Measurements from ENCODE around the gene FAHD2A. TPM values are rescaled to one million over a fixed set of nuclear protein-coding genes. Genes with fewer than 3 reads are reported as not detected.
"Not testable (repeated sequence)": the region's sequence is repeated elsewhere in the genome, so short reads cannot be mapped to it uniquely, and the experiment has no call there.

The FAHD2A gene
- total RNA-seq, 2 donors from 2014 or later: 31.0 to 39.8 TPM

DNA sequence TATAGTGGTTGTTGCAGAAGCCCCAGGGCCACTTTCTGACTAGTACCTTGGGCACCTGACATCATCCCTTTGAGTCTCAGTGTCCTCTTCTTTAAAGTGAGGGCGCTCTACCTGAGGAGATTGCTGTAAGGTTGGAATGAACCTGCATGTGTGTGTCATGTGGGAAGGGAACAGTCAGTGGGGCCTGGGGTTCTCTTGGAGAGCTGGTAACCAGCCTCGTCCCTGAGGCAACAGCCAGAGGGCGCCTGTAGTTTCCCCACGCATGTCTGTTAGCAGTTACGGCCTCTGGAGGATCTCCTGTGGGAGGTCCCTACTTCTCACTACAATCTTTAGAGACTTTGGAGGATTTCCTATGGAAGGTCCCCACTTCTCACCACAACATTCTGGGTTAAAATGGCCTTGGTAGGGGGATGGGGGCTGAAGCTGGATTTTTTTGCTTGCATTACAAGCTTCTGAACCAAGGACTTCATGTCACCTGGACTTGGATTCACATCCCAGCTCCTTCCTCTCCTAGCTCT, 755 bp downstream of the FAHD2A start:
- peak overlapping the region; percentile 96 for H3K27ac Mint-ChIP-seq
- DNase-seq (ENCODE audit: low spot score in 2 of 2): peak in 1 of 2 donors; percentile 22
- H3K9me3 Mint-ChIP-seq: not testable (repeated sequence)
- peaks cover 0 to 17% of the 10 kb centered on the region in 2 donors for H3K36me3 Mint-ChIP-seq
- ATAC-seq: peak; percentile 36

DNA sequence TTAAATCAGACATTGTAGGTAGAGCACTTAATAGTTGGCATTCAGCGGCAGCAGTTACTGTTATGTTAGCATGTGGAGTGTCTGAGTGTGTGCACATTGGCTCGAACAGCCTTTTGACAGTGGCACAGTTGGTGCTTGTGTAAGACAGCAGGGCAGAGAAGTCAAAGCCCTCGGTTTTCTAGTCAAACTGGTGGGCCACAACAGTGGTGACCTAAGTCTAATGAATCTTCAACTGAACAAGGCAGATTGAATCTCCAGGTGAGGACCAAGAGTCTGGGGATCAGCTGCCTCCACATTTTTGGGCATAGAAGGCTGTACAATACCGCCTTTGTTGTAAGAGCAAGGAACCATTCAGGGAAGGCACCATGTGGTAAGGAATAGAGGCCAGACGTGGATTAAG, 1.3 kb downstream of the FAHD2A start:
- ATAC-seq: not testable (repeated sequence)

DNA sequence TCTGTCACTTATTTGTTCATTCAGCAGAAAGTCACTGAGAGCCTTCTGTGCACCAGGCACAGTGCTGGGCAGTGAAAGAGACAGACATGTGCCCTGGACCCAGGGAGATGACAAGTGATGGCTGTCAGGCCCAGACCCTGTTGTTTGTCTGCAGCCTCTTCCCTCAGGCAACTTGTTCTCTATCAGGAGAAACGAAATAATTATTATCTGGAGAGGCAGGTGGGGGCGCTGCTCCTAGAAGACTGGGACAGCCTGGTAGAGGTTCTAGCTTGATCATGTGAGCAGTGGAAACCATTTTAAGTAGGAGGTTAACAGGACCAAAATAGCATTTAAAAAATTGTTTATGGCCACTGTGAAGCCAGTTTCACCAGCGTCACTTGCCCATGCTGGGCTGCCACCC, 2.2 kb downstream of the FAHD2A start:
- H3K9me3 Mint-ChIP-seq; ATAC-seq; H3K27ac Mint-ChIP-seq; DNase-seq (ENCODE audit: low spot score in 2 of 2): not testable (repeated sequence)
- peaks cover 0 to 17% of the 10 kb centered on the region in 2 donors for H3K36me3 Mint-ChIP-seq

More for the DNA sequence above, 1.3 kb downstream of the FAHD2A start:
- Mint-ChIP-seq H3K36me3 (peaks cover 0 to 17% of the 10 kb centered on the region in 2 donors), H3K27ac (peak overlapping the region in 1 of 2 donors; percentile 96)
- not testable (repeated sequence) for DNase-seq (ENCODE audit: low spot score in 2 of 2); H3K9me3 Mint-ChIP-seq

DNA sequence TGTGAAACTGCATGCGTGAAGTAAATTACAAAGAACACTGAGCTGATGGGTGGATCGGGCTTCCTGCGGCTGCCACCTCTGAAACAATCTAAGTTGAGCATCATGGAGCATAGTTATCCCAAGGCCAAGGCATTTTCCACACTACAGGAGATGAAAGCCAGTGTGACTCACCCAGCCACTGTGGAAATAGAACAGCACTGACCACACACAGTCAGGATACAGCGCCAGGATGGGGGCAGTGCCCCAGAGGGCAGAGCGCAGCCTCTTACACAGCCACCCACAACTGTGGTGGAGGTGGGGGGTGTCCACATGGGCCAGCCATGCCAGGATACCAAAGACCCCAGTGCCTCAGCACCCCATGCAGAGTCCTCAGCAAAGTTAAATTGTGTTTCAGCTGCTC, 8.7 kb downstream of the FAHD2A start:
- ATAC-seq; H3K36me3 Mint-ChIP-seq; H3K9me3 Mint-ChIP-seq; H3K27ac Mint-ChIP-seq; DNase-seq (ENCODE audit: low spot score in 2 of 2): not testable (repeated sequence)

DNA sequence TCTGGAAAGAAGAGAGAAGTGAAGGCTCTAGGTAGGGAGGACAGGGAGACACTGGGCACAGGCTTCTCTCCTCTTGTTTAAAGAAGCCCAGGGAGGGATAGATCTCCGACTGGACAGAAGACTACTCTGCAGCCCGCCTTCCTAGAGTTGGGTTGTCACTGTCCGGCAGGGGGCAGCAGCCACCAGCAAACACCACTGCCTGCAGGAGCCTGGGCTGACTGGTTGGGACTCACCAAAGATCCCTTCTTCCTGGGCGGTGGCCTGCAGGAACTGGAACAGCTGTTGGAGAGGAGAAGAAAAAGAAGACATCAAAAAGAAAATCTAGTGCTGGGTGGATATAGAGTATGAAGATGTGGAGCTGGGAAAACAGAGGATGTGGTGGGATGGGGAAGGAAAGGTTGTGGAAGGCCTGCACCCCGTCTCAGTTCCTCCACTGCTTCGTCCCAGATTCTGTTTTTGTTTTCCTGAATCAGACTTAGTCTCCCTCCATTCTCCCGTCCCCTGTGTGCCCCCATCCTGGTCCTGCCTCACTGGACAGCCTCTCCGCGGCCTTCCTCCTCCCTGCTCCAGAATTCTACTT, 11.6 kb downstream of the FAHD2A start:
- DNase-seq (ENCODE audit: low spot score in 2 of 2) (peak in 1 of 2 donors; percentile 68), ATAC-seq (peak; percentile 82 to 88)
- H3K27ac Mint-ChIP-seq, H3K9me3 Mint-ChIP-seq, H3K36me3 Mint-ChIP-seq: not testable (repeated sequence)

DNA sequence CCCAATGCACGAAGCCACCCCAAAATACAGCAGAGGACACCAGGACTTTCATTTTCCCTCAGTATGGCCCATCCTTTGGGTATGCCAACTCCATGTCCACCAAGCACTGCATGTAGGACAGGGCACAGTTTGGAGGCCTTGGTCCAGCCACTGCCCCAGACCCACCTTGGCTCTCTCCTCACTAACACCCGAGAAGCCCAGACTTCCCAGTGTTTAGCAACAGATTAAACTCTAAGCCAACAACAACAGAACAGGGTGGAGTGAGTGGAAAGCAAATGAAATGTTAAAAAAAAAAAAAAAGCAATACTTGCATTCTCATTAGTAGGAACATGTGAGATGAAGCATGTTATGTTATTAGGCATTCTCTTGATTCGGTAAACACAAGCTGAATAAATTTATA, 12.6 kb downstream of the FAHD2A start:
- not testable (repeated sequence) for DNase-seq (ENCODE audit: low spot score in 2 of 2); ATAC-seq; H3K27ac Mint-ChIP-seq; H3K36me3 Mint-ChIP-seq; H3K9me3 Mint-ChIP-seq

DNA sequence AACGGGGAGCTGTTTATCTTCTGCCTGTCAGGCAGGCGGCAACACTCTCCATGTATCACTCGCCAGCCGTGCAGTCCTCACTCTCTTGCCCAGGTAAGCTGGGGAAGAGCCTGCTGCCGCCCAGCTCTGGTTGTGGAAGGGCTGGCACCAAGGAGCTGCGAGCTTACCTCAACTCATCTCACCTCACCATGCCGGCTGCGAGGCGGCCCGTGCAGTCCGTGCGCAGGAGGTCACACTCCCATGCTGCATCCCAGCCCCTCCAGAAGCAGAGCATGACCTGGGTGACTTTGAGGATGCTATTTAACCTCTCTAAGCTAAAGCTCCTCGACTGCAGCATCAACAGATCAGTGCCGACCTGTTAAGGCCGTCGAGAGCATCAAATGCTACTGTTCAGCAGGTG, 13.1 kb downstream of the FAHD2A start:
- H3K9me3 Mint-ChIP-seq; DNase-seq (ENCODE audit: low spot score in 2 of 2); ATAC-seq; H3K27ac Mint-ChIP-seq; H3K36me3 Mint-ChIP-seq: not testable (repeated sequence)

DNA sequence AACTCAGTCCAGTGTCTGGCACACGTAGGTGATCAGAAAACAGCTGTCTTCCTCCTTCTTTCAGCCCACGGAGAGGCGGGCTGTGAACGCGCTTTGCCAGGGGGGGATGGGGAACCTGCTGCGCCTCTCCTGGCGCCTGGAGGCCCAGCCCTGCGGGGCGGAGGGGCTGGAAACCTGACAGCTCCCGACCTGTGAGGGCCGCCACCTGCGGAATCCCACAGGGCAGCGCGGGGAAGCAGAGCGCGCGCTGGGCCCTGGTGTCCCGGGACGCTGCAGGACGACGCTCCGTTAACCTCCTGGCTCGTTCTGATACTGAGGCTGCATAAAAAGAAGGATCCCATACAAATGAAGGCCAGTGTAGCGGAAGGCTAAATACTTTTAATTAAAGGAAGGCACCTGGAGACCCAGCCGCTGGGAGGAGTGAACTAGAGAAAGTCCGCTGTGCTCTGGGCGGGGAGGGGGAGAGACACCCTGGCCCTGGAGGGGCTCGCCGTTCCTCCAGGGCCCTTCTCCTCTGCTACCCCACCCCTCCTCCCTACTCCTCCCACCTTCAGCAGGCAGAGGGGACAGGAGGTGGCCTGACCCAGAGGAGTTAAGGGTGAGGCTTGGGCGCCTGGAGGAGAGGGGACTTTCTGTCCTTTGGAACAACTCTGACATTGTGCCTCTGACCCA, 24.8 kb downstream of the FAHD2A start:
- DNase-seq (ENCODE audit: low spot score in 2 of 2); H3K27ac Mint-ChIP-seq; ATAC-seq; H3K36me3 Mint-ChIP-seq; H3K9me3 Mint-ChIP-seq: not testable (repeated sequence)

DNA sequence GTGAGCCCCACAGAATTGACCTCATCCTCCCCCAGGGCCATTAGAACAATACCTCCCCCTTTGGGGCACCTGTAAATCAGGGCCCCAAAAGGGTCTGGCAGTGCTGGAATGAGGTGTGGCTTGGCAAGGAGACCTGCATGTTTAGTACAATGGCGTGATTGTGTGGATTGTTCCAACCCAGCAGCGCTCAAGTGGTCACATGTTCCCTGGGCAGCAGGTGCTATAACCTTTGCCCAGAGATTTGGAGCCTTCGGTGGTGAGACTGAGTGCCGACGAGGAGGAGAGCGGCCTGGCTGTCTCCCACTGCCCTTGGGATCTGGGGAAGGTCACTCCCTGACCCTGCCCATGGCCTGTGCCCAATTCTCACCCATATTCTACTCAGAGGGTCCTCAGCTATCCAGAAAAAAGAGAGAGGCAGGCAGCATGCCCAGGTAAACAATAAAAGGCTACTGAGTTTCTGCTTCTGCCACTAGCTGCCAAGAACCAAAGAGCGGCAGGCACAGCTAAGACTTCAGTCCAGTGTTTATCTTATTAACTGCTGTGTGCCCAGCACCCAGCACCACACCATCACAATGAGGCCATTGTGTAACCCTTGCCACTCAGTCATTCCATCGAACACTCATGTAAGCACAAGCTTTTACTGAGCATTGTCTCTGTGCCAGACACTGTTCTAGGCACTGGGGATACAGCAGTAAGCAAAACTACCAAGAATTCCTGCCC, 27.4 kb downstream of the FAHD2A start:
- not testable (repeated sequence) for H3K27ac Mint-ChIP-seq; DNase-seq (ENCODE audit: low spot score in 2 of 2); H3K9me3 Mint-ChIP-seq; H3K36me3 Mint-ChIP-seq; ATAC-seq

DNA sequence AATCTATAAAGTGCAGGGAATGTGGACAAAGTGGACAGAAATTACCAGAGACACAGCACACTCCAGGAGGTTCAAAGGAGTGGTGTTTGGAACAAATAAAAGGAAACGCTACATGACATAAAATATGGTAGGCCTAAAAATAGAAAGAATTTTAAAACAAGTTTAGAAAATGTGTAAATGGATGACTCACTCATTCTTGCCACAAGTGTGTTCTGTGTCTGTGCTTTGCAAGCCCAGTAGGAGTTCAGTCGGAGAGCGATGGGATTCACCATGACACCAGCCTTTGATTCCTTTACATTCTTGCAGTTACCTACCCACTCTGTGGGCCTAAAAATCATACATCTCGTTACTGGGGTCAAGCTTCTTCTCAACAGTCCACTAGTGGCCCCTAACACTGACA, 30.9 kb downstream of the FAHD2A start:
- not testable (repeated sequence) for ATAC-seq; H3K36me3 Mint-ChIP-seq; DNase-seq (ENCODE audit: low spot score in 2 of 2); H3K9me3 Mint-ChIP-seq; H3K27ac Mint-ChIP-seq

DNA sequence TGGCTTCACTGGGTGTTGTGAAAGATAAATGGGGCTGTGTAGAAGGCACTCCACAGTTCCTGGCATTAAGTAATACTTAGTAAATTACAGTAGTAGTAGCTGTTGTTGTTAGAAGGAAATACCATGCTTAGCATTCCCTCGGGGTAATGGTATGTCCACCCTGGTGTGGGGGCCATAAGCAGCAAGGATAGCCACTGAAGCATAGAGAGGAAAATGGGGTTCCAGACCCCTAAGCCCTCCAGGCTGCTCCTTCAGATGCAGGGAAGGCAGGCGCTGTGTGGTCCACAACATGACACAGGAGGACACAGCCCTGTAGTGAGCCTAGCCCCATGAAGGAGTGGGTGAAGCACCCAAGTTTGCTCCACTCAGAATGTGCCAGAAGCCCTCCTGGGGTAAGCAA, 31.5 kb downstream of the FAHD2A start:
- not testable (repeated sequence) for H3K27ac Mint-ChIP-seq; H3K9me3 Mint-ChIP-seq; ATAC-seq; H3K36me3 Mint-ChIP-seq; DNase-seq (ENCODE audit: low spot score in 2 of 2)

DNA sequence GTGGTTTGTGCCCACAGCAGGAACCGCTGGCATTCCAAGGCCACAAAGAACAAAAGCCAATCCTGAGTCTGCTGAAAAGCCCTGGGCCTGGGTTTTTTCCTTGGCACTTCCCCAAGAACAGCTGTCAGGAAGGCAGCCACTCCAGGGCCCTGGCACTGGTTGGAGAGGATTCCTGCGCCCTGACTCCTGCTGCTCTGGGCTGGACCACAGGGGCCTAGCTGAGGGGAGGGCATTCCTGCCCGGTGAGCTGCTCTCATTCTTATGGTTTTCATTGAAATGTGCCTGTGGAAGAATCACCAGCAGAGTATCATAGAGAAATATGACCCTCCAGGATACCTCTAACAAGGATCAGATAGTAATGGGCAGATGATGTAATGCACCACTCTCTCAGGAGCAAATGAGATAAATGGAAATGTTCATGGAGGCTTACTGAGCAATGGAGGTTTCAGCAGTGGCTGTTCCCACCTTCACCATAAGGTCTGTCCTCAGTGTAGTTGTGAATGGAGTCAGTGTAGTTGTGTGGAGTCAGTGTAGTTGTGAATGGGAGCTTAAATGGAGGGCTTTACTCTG, 32.1 kb downstream of the FAHD2A start:
- H3K36me3 Mint-ChIP-seq; DNase-seq (ENCODE audit: low spot score in 2 of 2); H3K27ac Mint-ChIP-seq; ATAC-seq; H3K9me3 Mint-ChIP-seq: not testable (repeated sequence)

DNA sequence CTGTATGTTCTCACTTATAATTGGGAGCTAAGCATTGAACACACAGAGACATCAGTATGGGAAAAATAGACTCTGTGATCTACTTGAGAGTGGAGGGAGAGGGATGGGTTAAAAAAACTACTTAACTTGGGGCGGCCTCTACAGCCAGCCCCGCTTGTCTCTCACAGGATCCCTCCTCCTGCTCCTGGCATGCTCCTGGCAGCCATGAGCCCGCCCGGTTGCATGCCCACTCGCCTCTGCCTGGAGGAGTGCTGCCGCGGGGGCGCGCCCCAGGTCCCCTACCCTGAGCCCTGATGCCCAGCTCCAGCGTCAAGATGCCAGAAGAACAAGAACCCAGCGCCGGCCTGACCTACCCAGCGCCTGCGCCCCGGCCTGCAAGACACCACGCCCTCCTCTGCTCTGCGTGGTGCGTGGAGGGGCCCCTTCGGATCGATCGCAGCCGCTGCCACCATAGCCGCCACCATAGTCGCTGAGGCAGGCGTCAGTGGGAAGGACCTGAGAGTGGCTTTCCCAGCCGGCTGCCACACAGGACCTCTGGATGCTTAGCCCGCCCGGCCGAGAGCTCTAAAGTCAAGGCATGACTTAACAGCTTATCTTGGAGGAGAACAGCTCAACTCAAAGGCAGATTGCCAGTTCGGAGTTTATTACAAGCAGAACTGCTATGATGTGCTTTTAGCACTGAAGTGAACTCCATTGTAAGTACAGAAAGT, 32.8 kb downstream of the FAHD2A start:
- not testable (repeated sequence) for H3K27ac Mint-ChIP-seq; H3K9me3 Mint-ChIP-seq; DNase-seq (ENCODE audit: low spot score in 2 of 2); H3K36me3 Mint-ChIP-seq; ATAC-seq

DNA sequence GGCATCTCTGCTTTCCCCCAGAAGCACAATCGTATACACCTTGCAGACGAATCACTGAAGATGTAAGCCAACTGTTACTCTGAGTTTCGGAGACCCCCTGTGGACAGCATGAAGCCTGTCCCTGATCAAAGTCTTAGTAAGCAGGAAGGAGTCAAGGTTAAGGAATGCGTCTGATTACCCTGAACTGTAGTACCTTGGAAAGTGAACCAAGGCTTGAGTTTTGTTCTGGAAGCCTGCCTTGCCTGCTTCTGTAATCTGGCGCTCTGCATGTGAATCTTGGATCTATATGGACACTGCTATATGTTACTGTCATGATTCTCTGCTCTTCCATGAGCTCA, 33.3 kb downstream of the FAHD2A start:
- not testable (repeated sequence) for ATAC-seq; H3K36me3 Mint-ChIP-seq; H3K9me3 Mint-ChIP-seq; H3K27ac Mint-ChIP-seq; DNase-seq (ENCODE audit: low spot score in 2 of 2)

DNA sequence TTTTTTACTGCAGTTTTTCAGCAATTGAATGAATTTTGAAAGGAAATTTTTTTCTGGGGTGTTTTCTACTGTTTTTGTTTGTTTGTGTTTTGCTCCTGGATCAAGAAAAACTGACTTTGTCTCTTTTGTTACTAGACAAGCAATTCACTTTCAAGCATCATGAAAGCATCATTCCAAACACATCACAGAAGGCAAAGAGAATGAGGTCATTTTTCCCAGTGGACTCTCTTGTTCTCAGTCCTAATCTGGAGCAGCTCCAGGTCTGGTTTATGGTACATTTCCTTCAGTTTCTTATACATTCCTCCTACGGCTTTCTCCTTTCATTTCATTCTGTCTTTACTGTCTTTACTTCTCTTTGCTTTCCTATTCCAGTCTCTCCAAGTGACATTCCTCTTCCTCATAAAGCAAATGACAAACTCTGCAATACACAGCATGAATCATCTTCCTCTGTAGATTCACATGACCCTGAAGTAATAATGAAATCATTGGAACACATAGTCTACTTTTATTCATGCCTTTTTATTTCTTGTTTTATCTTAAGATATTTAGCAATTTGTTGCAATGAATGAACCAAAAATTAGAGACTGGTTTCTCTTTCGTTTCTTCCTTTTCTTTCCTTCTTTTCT, 40.1 kb downstream of the FAHD2A start:
- ATAC-seq; H3K27ac Mint-ChIP-seq; H3K9me3 Mint-ChIP-seq; DNase-seq (ENCODE audit: low spot score in 2 of 2); H3K36me3 Mint-ChIP-seq: not testable (repeated sequence)

DNA sequence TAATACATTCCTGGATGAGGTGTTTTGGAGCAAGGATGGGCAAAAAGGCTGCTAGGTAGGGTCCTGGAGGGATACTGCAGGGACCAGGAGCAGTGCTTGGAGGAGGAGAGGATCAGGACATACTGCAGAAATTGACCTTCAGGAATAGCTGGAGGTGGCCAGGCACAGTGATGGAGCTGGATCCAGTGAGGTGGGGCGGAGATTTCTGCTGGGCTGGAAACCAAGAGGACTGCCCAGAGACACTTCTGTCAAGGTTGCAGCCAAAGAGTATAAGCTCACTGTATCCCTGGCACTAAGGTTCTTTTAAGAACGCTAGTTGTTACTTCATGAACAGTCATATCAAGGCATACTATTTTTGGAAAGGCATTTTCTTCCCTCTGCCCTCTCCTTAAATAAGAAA, 42.8 kb downstream of the FAHD2A start:
- H3K9me3 Mint-ChIP-seq, H3K36me3 Mint-ChIP-seq, H3K27ac Mint-ChIP-seq: not testable (repeated sequence)

More for the DNA sequence above, 42.8 kb downstream of the FAHD2A start:
- not testable (repeated sequence) for DNase-seq (ENCODE audit: low spot score in 2 of 2); ATAC-seq
